Osteocyte (in vitro differentiated cells): Measurements from ENCODE around the gene CFAP58. TPM values are rescaled to one million over a fixed set of nuclear protein-coding genes. Genes with fewer than 3 reads are reported as not detected.

Source experiments
- DNase-seq: peaks from one replicate; pipeline ENCODE4 v3.0.0; 2021; ENCODE audit warnings: mixed read lengths; ENCODE audit not compliant: unreplicated experiment; ENCODE audit errors: extremely low spot score
- H3K27ac Mint-ChIP-seq: one replicate; pipeline ENCODE4 v1.8.0; 2021; ENCODE audit warnings: mild to moderate bottlenecking, mixed read lengths; ENCODE audit not compliant: unreplicated experiment
- H3K27me3 Mint-ChIP-seq: one replicate; pipeline ENCODE4 v1.8.0; 2021; ENCODE audit warnings: mixed read lengths; ENCODE audit not compliant: unreplicated experiment
- H3K36me3 Mint-ChIP-seq: one replicate; pipeline ENCODE4 v1.8.0; 2021; ENCODE audit warnings: mixed read lengths; ENCODE audit not compliant: unreplicated experiment
- H3K4me1 Mint-ChIP-seq: one replicate; pipeline ENCODE4 v1.8.0; 2021; ENCODE audit warnings: mixed read lengths; ENCODE audit not compliant: unreplicated experiment
- H3K4me3 Mint-ChIP-seq: one replicate; pipeline ENCODE4 v1.8.0; 2021; ENCODE audit warnings: mild to moderate bottlenecking, moderate library complexity, mixed read lengths; ENCODE audit not compliant: unreplicated experiment
- H3K9me3 Mint-ChIP-seq: one replicate; pipeline ENCODE4 v1.8.0; 2021; ENCODE audit warnings: mixed read lengths; ENCODE audit not compliant: unreplicated experiment
- CTCF ChIP-seq: fragments of 200-600 bp; sonication (generic); IDR thresholded peaks from 2 replicates; pipeline ENCODE4 v1.5.0; 2021; ENCODE audit warnings: antibody characterized with exemption, mild to moderate bottlenecking, moderate library complexity
- total RNA-seq: library from RNA; stranded (reverse); gene quantifications from 2 replicates; pipeline ENCODE4 v1.2.1, GENCODE V29; 2021

Gene CFAP58
- total RNA-seq, 1 donor from 2014 or later = 0.16 TPM

GRCh38 chr10:104478380-104478779, 124.7 kb downstream of the CFAP58 start:
- Mint-ChIP-seq H3K9me3 (no peaks in the 10 kb centered on the region), H3K27me3 (no peaks in the 10 kb centered on the region), H3K4me1 (no peaks in the 10 kb centered on the region), H3K4me3 (no peak overlapping the region), H3K27ac (no peak overlapping the region), H3K36me3 (no peaks in the 10 kb centered on the region)
- no peak for TF ChIP-seq CTCF
- no peak for DNase-seq

- no peak for DNase-seq
- no peak for TF ChIP-seq CTCF
- Mint-ChIP-seq H3K4me1 (no peaks in the 10 kb centered on the region), H3K4me3 (no peak overlapping the region), H3K9me3 (no peaks in the 10 kb centered on the region), H3K27me3 (no peaks in the 10 kb centered on the region), H3K36me3 (no peaks in the 10 kb centered on the region), H3K27ac (no peak overlapping the region)
Observed at GRCh38 chr10:104479906-104480593, 126.4 kb downstream of the CFAP58 start.

- no peak for DNase-seq
- Mint-ChIP-seq H3K27me3 (no peaks in the 10 kb centered on the region), H3K27ac (no peak overlapping the region), H3K9me3 (no peaks in the 10 kb centered on the region), H3K36me3 (no peaks in the 10 kb centered on the region), H3K4me1 (no peaks in the 10 kb centered on the region), H3K4me3 (no peak overlapping the region)
- TF ChIP-seq CTCF = no peak
Observed at GRCh38 chr10:104480797-104481196, 127.2 kb downstream of the CFAP58 start.

GRCh38 chr10:104483582-104483981, 129.9 kb downstream of the CFAP58 start:
- TF ChIP-seq CTCF = no peak
- no peaks in the 10 kb centered on the region for H3K9me3 Mint-ChIP-seq
- H3K4me3 Mint-ChIP-seq = no peak overlapping the region
- no peak overlapping the region for H3K27ac Mint-ChIP-seq
- H3K36me3 Mint-ChIP-seq = no peaks in the 10 kb centered on the region
- H3K27me3 Mint-ChIP-seq = no peaks in the 10 kb centered on the region
- no peaks in the 10 kb centered on the region for H3K4me1 Mint-ChIP-seq
- DNase-seq = no peak

GRCh38 chr10:104485632-104486031, 132.0 kb downstream of the CFAP58 start:
- Mint-ChIP-seq H3K27me3 (no peaks in the 10 kb centered on the region), H3K4me3 (no peak overlapping the region), H3K9me3 (no peaks in the 10 kb centered on the region), H3K4me1 (no peaks in the 10 kb centered on the region), H3K27ac (no peak overlapping the region), H3K36me3 (no peaks in the 10 kb centered on the region)
- no peak for TF ChIP-seq CTCF
- DNase-seq = no peak
